ENCODE results near the gene APC2. TPM values are rescaled to one million over a fixed set of nuclear protein-coding genes. Genes with fewer than 3 reads are reported as not detected.

Gene APC2
- total RNA-seq, 2 experiments from 2014 or later, result 0.07 to 0.29 TPM

DNA sequence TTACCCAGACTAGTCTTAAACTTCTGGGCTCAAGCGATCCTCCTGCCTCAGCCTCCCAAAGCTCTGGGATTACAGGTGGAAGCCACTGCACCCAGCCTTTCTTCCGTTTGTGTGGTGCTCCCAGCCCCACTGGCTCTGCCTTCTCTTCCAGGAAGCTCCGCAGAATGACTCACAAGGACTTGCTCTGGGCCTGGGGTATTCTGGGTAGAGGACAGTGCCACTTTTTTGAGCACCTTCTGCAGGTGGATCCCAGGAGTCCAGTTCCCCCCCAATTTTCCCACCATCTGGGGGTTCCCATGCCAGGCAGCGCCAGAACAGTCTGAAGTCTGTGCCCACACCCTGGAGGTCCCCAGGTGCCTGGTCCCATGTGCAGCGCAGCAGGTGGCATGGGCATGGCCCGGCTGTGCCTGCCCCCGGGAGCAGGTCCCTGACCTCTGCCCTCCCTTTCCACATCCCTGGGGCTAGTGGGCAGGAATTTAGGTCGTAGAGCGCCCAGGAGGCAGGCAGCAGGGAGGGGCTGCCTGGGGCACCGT is 42.6 kb downstream of the APC2 start:
- peaks cover 9% of the 10 kb centered on the region for H3K4me1 Mint-ChIP-seq (ENCODE audit: low read depth)
- no peaks in the 10 kb centered on the region for H3K9me3 Mint-ChIP-seq
- no peak overlapping the region for H3K27ac Mint-ChIP-seq
- no peak for ATAC-seq
- CTCF ChIA-PET, result no interaction called here
- no peak for DNase-seq
- TF ChIP-seq, protein P1, sequence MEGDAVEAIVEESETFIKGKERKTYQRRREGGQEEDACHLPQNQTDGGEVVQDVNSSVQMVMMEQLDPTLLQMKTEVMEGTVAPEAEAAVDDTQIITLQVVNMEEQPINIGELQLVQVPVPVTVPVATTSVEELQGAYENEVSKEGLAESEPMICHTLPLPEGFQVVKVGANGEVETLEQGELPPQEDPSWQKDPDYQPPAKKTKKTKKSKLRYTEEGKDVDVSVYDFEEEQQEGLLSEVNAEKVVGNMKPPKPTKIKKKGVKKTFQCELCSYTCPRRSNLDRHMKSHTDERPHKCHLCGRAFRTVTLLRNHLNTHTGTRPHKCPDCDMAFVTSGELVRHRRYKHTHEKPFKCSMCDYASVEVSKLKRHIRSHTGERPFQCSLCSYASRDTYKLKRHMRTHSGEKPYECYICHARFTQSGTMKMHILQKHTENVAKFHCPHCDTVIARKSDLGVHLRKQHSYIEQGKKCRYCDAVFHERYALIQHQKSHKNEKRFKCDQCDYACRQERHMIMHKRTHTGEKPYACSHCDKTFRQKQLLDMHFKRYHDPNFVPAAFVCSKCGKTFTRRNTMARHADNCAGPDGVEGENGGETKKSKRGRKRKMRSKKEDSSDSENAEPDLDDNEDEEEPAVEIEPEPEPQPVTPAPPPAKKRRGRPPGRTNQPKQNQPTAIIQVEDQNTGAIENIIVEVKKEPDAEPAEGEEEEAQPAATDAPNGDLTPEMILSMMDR (IDR thresholded peaks at IDR 0.05), result no peak
- peaks cover 5% of the 10 kb centered on the region for H3K27me3 Mint-ChIP-seq
- intact Hi-C loops (cut with micrococcal nuclease), result no loop called here
- H3K4me3 Mint-ChIP-seq, result peak overlapping the region; percentile 12
- POLR2A ChIA-PET, result interaction anchor here (1.0 kb wide), 2 partner anchors 10 to 52 kb away, joined by 3 read pairs; no protein-coding TSS in a partner anchor
- no peaks in the 10 kb centered on the region for H3K36me3 Mint-ChIP-seq (ENCODE audit: low read depth)

DNA sequence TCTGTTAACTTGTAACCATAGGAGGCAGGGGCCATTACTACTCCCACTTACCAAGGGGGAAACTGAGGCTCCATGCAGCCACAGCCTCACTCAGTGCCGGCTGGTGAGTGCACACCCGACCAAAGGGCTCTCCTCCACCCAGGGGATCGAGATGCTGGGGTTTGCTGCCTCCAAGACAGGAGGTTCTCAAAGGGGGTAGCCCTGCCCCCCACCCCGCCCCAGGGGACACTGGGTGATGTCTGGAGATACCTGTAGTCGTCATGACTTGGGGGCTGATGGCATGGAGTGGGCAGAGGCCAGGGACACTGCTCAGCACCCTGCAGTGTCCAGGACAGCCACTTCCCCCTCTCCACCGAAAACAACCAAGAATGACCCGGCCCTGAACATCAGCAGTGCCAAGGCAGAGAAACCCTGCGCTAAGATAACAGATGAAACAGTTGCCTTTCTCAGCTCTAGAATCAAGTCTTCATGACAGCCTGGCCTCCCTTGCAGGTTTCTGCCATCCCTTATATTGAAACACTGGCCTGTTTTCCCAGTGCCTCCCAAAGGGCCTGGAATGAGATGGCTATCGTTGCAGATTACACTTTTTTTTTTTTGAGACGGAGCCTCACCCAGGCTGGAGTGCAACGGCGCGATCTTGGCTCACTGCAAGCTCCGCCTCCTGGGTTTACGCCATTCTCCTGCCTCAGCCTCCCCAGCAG is 44.3 kb downstream of the APC2 start:
- POLR2A ChIA-PET, result interaction anchor here (0.9 to 1.1 kb wide), 2 partner anchors 17 to 21 kb away, joined by 3 read pairs; no protein-coding TSS in a partner anchor
- Mint-ChIP-seq H3K36me3 (ENCODE audit: low read depth) (no peaks in the 10 kb centered on the region), H3K9me3 (no peaks in the 10 kb centered on the region), H3K27me3 (peaks cover 5% of the 10 kb centered on the region), H3K4me3 (no peak overlapping the region), H3K4me1 (ENCODE audit: low read depth) (peaks cover 8% of the 10 kb centered on the region), H3K27ac (no peak overlapping the region)
- no peak for ATAC-seq
- CTCF ChIA-PET, result no interaction called here
- TF ChIP-seq, protein P1 (IDR thresholded peaks at IDR 0.05), result no peak
- no peak for DNase-seq
- intact Hi-C loops (cut with micrococcal nuclease), result no loop called here

DNA sequence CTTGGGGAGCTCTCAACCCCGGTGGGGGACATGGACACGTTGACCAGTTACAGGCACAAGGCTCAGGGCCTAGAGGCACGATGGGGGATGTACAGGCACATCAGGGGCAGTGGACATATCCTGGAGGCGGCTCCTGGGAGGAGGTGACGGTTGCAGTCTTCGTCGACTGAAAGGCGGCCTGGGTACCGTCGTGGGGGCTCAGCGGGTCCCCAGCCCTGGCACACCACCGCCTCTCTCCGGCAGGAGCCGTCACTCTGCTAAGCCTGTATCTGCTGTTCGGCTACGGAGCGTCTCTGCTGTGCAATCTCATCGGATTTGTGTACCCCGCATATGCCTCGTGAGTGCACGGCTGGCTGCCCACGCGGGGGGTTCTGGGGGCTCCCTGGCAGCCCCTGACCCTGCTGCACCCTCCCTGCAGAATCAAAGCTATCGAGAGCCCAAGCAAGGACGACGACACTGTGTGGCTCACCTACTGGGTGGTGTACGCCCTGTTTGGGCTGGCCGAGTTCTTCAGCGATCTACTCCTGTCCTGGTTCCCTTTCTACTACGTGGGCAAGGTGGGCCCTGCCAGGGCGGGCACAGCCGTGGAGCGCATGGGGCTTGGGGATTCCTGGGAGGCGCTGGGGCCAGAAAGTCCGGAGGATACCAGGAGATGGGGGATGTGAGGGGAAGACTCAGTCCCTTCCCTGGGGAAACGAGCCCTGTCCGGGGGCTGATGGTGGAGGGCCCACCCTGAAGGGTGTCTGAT is 45.3 kb downstream of the APC2 start:
- intact Hi-C loops (cut with micrococcal nuclease), result no loop called here
- H3K4me3 Mint-ChIP-seq, result no peak overlapping the region
- TF ChIP-seq, protein P1 (IDR thresholded peaks at IDR 0.05), result no peak
- H3K36me3 Mint-ChIP-seq (ENCODE audit: low read depth), result no peaks in the 10 kb centered on the region
- peaks cover 3% of the 10 kb centered on the region for H3K4me1 Mint-ChIP-seq (ENCODE audit: low read depth)
- ChIA-PET CTCF (no interaction called here), POLR2A (no interaction called here)
- no peak overlapping the region for H3K27ac Mint-ChIP-seq
- ATAC-seq (no peak), DNase-seq (no peak)
- H3K9me3 Mint-ChIP-seq, result no peaks in the 10 kb centered on the region
- H3K27me3 Mint-ChIP-seq, result peaks cover 5% of the 10 kb centered on the region

DNA sequence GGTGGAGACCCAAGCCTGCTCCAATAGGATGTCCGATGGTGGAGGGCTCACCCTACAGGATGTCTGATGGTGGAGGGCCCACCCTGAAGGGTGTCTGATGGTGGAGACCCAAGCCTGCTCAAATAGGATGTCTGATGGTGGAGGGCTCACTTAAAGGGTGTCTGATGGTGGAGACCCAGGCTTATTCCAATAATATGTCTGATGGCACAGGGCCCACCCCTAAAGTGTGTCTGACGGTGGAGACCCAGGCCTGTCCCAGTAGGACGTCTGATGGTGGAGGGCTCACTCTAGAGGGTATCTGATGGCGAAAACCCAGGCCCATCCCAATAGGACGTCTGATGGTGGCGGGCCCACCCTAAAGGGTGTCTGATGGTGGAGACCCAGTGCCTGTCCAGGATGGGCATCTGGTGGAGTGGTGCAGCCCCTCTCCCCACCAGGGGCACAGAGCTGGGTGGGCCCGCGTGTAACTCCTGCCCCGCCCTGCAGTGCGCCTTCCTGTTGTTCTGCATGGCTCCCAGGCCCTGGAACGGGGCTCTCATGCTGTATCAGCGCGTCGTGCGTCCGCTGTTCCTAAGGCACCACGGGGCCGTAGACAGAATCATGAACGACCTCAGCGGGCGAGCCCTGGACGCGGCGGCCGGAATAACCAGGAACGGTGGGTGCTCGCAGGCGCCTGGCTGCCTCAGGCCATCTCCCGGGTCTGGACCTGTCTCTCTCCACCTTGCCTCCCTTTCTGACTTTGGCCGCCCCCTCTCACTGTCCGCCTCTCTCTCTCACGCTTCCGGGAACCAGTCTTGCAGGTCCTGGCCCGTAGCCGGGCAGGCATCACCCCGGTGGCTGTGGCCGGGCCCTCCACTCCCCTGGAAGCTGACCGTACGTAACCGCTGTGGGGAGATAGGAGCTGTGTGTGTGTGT is 46.1 kb downstream of the APC2 start:
- TF ChIP-seq, protein P1 (IDR thresholded peaks at IDR 0.05), result no peak
- CTCF ChIA-PET, result no interaction called here
- Mint-ChIP-seq H3K4me3 (no peak overlapping the region), H3K36me3 (ENCODE audit: low read depth) (no peaks in the 10 kb centered on the region), H3K27ac (no peak overlapping the region), H3K27me3 (peaks cover 5% of the 10 kb centered on the region), H3K4me1 (ENCODE audit: low read depth) (no peaks in the 10 kb centered on the region), H3K9me3 (no peaks in the 10 kb centered on the region)
- DNase-seq (no peak), ATAC-seq (no peak)
- intact Hi-C loops (cut with micrococcal nuclease), result no loop called here
- POLR2A ChIA-PET, result no interaction called here

All from activated CD8-positive, alpha-beta T cell treated with anti-CD3 and anti-CD28 coated beads for 36 hours (primary cell).